A549 (cell line): ENCODE data around the gene RTP2. TPM values are rescaled to one million over a fixed set of nuclear protein-coding genes. Genes with fewer than 3 reads are reported as not detected.

ENCODE experiments used
- ATAC-seq, 2 experiments: fragments of 200-7000 bp in 1 of 2; fragments of >200 bp in 1 of 2; cut with Nextera tagmentation in 1 of 2; cut with Tn5 transposase in 1 of 2; 3 replicates each; pipeline versions ENCODE4 v1.8.0 to v1.9.1; 2018 to 2020; ENCODE audit warnings: mild to moderate bottlenecking in 1 of 2, moderate library complexity in 1 of 2
- CTCF ChIA-PET: fragments of 300-600 bp; sonication (Branson Sonifier 250); formaldehyde crosslinking; extraction: SDS; loops from one replicate; lab custom pipeline; 2021; ENCODE audit warnings: antibody characterized with exemption, inconsistent platforms; lab: Yijun Ruan, JAX
- POLR2A ChIA-PET: fragments of 350-600 bp; formaldehyde crosslinking; extraction: SDS; loops from one replicate; lab custom pipeline; 2021; ENCODE audit warnings: antibody characterized with exemption, inconsistent platforms; lab: Yijun Ruan, JAX
- DNase-seq, 2 experiments: peaks; one replicate each; pipeline versions ENCODE4 v3.0.0 to v3.0.0-alpha.2; 2011 to 2016; ENCODE audit warnings: low read depth in 1 of 2, low spot score in 1 of 2
- FAIRE-seq: peaks from 2 replicates; lab custom pipeline; 2011; peaks lifted over from hg19 to GRCh38; lab: Jason Lieb, UNC
- H3K27ac ChIP-seq, 2 experiments: fragments of >200 bp; sonication (Bioruptor Twin); formaldehyde crosslinking; 3 replicates each; pipeline ENCODE4 v1.5.1; 2016 to 2017
- H3K4me1 ChIP-seq: fragments of >200 bp; sonication (Bioruptor Twin); formaldehyde crosslinking; 3 replicates; pipeline ENCODE4 v1.6.1; 2016
- H3K4me2 ChIP-seq: fragments of >200 bp; sonication (Bioruptor Twin); formaldehyde crosslinking; 3 replicates; pipeline ENCODE4 v1.6.1; 2016
- H3K4me3 ChIP-seq: fragments of >200 bp; sonication (Bioruptor Twin); formaldehyde crosslinking; 3 replicates; pipeline ENCODE4 v1.5.1; 2016
- H3K9me3 ChIP-seq: fragments of >200 bp; sonication (Bioruptor Twin); formaldehyde crosslinking; 3 replicates; pipeline ENCODE4 v1.6.1; 2016
- CEBPB ChIP-seq, 2 experiments: fragments of >200 bp in 1 of 2; sonication (Bioruptor Twin) in 1 of 2; formaldehyde crosslinking in 1 of 2; IDR thresholded peaks; 2 replicates each; pipeline ENCODE4 v1.6.1; 2012 to 2016
- CHD2 ChIP-seq: fragments of 150-350 bp; IDR thresholded peaks from 2 replicates; pipeline ENCODE4 v1.6.1; 2014; ENCODE audit warnings: low read length; ENCODE audit not compliant: partially characterized antibody
- CHD4 ChIP-seq: fragments of 200-600 bp; sonication (generic); IDR thresholded peaks from 2 replicates; pipeline ENCODE4 v1.6.1; 2016; ENCODE audit warnings: antibody characterized with exemption, mild to moderate bottlenecking, borderline replicate concordance
- EHF ChIP-seq: fragments of 250-450 bp; sonication (Bioruptor Pico); IDR thresholded peaks from 2 replicates; pipeline ENCODE4 v1.5.0; 2020; ENCODE audit warnings: mild to moderate bottlenecking
- FOSL2 ChIP-seq, 2 experiments: fragments of 450-650 bp in 1 of 2; fragments of >200 bp in 1 of 2; sonication (Bioruptor Twin) in 1 of 2; formaldehyde crosslinking; IDR thresholded peaks; 2 replicates each; pipeline versions ENCODE4 v1.5.0 to v1.6.1; 2016 to 2020; ENCODE audit warnings: mild to moderate bottlenecking in 1 of 2, moderate library complexity in 1 of 2
- FOXS1 ChIP-seq: fragments of 250-450 bp; sonication (Bioruptor Pico); IDR thresholded peaks from 2 replicates; pipeline ENCODE4 v1.5.0; 2020; ENCODE audit warnings: mild to moderate bottlenecking, moderate library complexity
- HDAC2 ChIP-seq: fragments of 200-600 bp; sonication (generic); IDR thresholded peaks from 2 replicates; pipeline ENCODE4 v1.6.1; 2016
- HOXA7 ChIP-seq: fragments of 250-450 bp; sonication (Bioruptor Pico); IDR thresholded peaks from 2 replicates; pipeline ENCODE4 v1.5.0; 2020; ENCODE audit warnings: mild to moderate bottlenecking, moderate library complexity
- JUNB ChIP-seq: fragments of >200 bp; sonication (Bioruptor Twin); formaldehyde crosslinking; IDR thresholded peaks from 2 replicates; pipeline ENCODE4 v1.6.1; 2016
- KDM1A ChIP-seq: fragments of 200-600 bp; sonication (generic); IDR thresholded peaks from 2 replicates; pipeline ENCODE4 v1.6.1; 2016; ENCODE audit warnings: low read depth, mild to moderate bottlenecking
- MAFK ChIP-seq: fragments of 450-650 bp; IDR thresholded peaks from 2 replicates; pipeline ENCODE4 v1.6.1; 2014; ENCODE audit not compliant: partially characterized antibody
- MYC ChIP-seq: IDR thresholded peaks from 2 replicates; pipeline ENCODE4 v1.6.1; 2012; ENCODE audit warnings: mild to moderate bottlenecking, inconsistent platforms, low read length, improper control_type of control experiment, borderline replicate concordance
- NR3C1 ChIP-seq: fragments of >200 bp; sonication (Bioruptor Twin); formaldehyde crosslinking; IDR thresholded peaks from 3 replicates; pipeline ENCODE4 v1.6.1; 2017
- POLR2AphosphoS2 ChIP-seq: conservative IDR thresholded peaks from 2 replicates; pipeline ENCODE4 v1.6.1; 2012; ENCODE audit warnings: low read length, improper control_type of control experiment, inconsistent platforms
- RFX5 ChIP-seq: fragments of 450-650 bp; IDR thresholded peaks from 2 replicates; pipeline ENCODE4 v1.7.1; 2014; ENCODE audit warnings: antibody characterized with exemption, mild to moderate bottlenecking, moderate library complexity
- WGBS: methylation state at CpG from one replicate; pipeline ENCODE4 v1.1.6; 2017; ENCODE audit errors: missing lambda C conversion rate; 5-methylcytosine and 5-hydroxymethylcytosine counted together
- polyA plus RNA-seq, 4 experiments: library from polyadenylated mRNA; depleted of rRNA in 3 of 4; stranded (reverse); fragments of >200 nt; fragmentation: RNase III in 1 of 4; extraction: RNeasy Plus Mini Kit Qiagen cat#74134 plus additional on column Dnase treatment in 1 of 4; gene quantifications; 2 replicates in 3 of 4; 3 replicates in 1 of 4; pipeline ENCODE4 v1.2.3, GENCODE V29; 2011 to 2017
- TF ChIP-seq, protein P1 (sequence below): fragments of 200-600 bp; sonication (generic); IDR thresholded peaks from 2 replicates; pipeline ENCODE4 v1.6.1; 2016; ENCODE audit warnings: antibody characterized with exemption, mild to moderate bottlenecking, moderate library complexity
- TF ChIP-seq, protein P2 (sequence below): IDR thresholded peaks from 2 replicates; pipeline ENCODE4 v1.6.1; 2012
- TF ChIP-seq, protein P3 (sequence below): IDR thresholded peaks from 2 replicates; pipeline ENCODE4 v1.6.1; 2012; ENCODE audit warnings: low read depth, borderline replicate concordance
- TF ChIP-seq, protein P4 (sequence below): fragments of >200 bp; sonication (Bioruptor Twin); formaldehyde crosslinking; IDR thresholded peaks from 3 replicates; pipeline ENCODE4 v1.5.1; 2016
- TF ChIP-seq, protein P5 (sequence below): IDR thresholded peaks from 2 replicates; pipeline ENCODE4 v1.6.1; 2012
- TF ChIP-seq, protein P6 (sequence below): fragments of 250-450 bp; sonication (Bioruptor Pico); IDR thresholded peaks from 2 replicates; pipeline ENCODE4 v1.5.0; 2020; ENCODE audit warnings: low read depth, mild to moderate bottlenecking, moderate library complexity

The RTP2 gene
- polyA plus RNA-seq, 2 of the 4 experiments (the other 2 are of a cell fraction) = not detected

DNA sequence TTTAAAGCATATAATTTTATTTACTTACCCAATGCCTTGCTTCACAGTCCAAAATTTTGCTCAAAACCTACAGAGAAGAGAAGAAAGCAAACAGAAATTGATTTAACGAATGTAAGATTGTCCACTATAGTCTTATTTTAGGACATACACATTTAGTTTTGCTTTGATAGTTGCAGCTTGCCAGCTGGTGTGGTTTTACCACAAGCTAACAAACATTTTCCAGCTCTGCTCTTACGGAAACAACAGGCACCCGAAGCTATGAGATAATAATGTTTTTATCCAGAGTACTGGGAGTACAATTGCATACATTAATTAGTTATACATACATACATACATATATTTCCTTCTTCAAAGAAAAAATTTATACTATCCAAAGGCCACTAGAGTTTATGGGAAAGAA lies 32.5 kb upstream of the RTP2 start (continued):
- TF ChIP-seq, protein P1, sequence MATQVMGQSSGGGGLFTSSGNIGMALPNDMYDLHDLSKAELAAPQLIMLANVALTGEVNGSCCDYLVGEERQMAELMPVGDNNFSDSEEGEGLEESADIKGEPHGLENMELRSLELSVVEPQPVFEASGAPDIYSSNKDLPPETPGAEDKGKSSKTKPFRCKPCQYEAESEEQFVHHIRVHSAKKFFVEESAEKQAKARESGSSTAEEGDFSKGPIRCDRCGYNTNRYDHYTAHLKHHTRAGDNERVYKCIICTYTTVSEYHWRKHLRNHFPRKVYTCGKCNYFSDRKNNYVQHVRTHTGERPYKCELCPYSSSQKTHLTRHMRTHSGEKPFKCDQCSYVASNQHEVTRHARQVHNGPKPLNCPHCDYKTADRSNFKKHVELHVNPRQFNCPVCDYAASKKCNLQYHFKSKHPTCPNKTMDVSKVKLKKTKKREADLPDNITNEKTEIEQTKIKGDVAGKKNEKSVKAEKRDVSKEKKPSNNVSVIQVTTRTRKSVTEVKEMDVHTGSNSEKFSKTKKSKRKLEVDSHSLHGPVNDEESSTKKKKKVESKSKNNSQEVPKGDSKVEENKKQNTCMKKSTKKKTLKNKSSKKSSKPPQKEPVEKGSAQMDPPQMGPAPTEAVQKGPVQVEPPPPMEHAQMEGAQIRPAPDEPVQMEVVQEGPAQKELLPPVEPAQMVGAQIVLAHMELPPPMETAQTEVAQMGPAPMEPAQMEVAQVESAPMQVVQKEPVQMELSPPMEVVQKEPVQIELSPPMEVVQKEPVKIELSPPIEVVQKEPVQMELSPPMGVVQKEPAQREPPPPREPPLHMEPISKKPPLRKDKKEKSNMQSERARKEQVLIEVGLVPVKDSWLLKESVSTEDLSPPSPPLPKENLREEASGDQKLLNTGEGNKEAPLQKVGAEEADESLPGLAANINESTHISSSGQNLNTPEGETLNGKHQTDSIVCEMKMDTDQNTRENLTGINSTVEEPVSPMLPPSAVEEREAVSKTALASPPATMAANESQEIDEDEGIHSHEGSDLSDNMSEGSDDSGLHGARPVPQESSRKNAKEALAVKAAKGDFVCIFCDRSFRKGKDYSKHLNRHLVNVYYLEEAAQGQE = no peak
- no peak for TF ChIP-seq EHF
- no peak for TF ChIP-seq FOXS1
- TF ChIP-seq, protein P2, sequence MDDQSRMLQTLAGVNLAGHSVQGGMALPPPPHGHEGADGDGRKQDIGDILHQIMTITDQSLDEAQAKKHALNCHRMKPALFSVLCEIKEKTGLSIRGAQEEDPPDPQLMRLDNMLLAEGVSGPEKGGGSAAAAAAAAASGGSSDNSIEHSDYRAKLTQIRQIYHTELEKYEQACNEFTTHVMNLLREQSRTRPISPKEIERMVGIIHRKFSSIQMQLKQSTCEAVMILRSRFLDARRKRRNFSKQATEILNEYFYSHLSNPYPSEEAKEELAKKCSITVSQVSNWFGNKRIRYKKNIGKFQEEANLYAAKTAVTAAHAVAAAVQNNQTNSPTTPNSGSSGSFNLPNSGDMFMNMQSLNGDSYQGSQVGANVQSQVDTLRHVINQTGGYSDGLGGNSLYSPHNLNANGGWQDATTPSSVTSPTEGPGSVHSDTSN = no peak
- no peak for TF ChIP-seq HOXA7 (CRISPR knock-in tag)
- no peak for TF ChIP-seq CHD4
- no peak for TF ChIP-seq CEBPB (IDR thresholded peaks at IDR 0.05)
- TF ChIP-seq, all 56 proteins: peak for 0

DNA sequence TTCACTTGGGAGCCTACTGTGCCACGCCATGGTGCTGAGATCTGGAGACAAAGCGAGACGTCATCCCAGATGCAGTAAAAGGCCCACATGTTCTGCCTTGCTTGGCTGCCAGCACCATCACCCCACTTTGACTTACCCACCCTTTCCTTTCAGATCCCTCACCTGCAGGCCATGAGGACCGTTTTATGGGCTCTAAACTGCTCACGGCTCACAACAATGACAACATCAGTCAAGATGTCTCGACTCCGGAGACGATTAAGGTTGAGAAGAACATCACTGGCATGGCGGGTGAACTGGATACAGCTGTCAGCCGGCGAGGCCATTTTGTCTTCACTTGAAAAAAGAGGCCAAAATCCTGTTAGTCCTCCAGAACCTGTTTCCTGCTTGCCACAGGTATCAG lies 31.0 kb upstream of the RTP2 start:
- ChIA-PET CTCF (interaction anchor here (1.1 to 1.7 kb wide), 3 partner anchors 9 to 1222 kb away, joined by 3 to 5 read pairs (median 3); no protein-coding TSS in a partner anchor), POLR2A (no interaction called here)
- WGBS = 96% methylated on average over 11 of the region's 11 CpGs
- DNase-seq = no peak
- peaks cover 19% of the 10 kb centered on the region for H3K4me1 ChIP-seq
- ATAC-seq = no peak
- H3K9me3 ChIP-seq = no peaks in the 10 kb centered on the region
- no peak for FAIRE-seq
- no peak overlapping the region for H3K4me2 ChIP-seq
- TF ChIP-seq, protein P2 = no peak
- no peak for TF ChIP-seq FOSL2 (IDR thresholded peaks at IDR 0.05)
- TF ChIP-seq FOSL2 (CRISPR knock-in tag; IDR thresholded peaks at IDR 0.05) = no peak
- TF ChIP-seq, protein P3, sequence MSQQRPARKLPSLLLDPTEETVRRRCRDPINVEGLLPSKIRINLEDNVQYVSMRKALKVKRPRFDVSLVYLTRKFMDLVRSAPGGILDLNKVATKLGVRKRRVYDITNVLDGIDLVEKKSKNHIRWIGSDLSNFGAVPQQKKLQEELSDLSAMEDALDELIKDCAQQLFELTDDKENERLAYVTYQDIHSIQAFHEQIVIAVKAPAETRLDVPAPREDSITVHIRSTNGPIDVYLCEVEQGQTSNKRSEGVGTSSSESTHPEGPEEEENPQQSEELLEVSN = no peak
- TF ChIP-seq MAFK = no peak
- TF ChIP-seq, protein P4, sequence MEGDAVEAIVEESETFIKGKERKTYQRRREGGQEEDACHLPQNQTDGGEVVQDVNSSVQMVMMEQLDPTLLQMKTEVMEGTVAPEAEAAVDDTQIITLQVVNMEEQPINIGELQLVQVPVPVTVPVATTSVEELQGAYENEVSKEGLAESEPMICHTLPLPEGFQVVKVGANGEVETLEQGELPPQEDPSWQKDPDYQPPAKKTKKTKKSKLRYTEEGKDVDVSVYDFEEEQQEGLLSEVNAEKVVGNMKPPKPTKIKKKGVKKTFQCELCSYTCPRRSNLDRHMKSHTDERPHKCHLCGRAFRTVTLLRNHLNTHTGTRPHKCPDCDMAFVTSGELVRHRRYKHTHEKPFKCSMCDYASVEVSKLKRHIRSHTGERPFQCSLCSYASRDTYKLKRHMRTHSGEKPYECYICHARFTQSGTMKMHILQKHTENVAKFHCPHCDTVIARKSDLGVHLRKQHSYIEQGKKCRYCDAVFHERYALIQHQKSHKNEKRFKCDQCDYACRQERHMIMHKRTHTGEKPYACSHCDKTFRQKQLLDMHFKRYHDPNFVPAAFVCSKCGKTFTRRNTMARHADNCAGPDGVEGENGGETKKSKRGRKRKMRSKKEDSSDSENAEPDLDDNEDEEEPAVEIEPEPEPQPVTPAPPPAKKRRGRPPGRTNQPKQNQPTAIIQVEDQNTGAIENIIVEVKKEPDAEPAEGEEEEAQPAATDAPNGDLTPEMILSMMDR = no peak
- no peak for TF ChIP-seq MYC
- TF ChIP-seq RFX5 = no peak
- no peak for TF ChIP-seq CHD2
- TF ChIP-seq, protein P5, sequence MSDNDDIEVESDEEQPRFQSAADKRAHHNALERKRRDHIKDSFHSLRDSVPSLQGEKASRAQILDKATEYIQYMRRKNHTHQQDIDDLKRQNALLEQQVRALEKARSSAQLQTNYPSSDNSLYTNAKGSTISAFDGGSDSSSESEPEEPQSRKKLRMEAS = no peak
- TF ChIP-seq, protein P6, sequence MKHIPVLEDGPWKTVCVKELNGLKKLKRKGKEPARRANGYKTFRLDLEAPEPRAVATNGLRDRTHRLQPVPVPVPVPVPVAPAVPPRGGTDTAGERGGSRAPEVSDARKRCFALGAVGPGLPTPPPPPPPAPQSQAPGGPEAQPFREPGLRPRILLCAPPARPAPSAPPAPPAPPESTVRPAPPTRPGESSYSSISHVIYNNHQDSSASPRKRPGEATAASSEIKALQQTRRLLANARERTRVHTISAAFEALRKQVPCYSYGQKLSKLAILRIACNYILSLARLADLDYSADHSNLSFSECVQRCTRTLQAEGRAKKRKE = no peak
- TF ChIP-seq NR3C1 = no peak
- TF ChIP-seq POLR2AphosphoS2 = no peak
- no peak for TF ChIP-seq HDAC2
- TF ChIP-seq KDM1A = no peak
- TF ChIP-seq JUNB = no peak
- no peak overlapping the region for H3K27ac ChIP-seq
- H3K4me3 ChIP-seq = no peak overlapping the region
